ENCODE measurements around the gene FAM149B1. TPM values are rescaled to one million over a fixed set of nuclear protein-coding genes. Genes with fewer than 3 reads are reported as not detected.

FAM149B1 gene
- polyA plus RNA-seq, 1 experiment: 42.9 TPM

DNA sequence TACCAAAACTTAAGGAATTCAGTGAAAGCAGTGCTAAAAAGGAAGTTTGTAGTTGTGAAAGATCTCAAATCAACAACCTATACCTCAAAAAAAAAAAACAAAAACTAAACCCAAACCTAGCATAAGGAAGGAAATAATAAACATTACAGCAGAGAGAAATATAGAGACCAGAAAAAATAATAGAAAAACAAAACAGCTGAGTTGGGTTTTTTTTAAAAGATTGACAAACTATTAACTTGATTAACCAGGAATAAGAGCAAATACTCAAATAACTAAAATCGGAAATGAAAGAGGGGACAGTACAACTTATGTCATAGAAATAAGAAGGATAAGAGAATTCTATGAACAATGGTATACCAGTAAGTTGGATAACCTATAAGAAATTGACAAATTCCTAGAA, 6.8 kb upstream of the FAM149B1 start:
- CTCF ChIA-PET: interaction anchor here (1.1 to 4.3 kb wide), 3 partner anchors 9 to 64 kb away, joined by 3 to 68 read pairs (median 4); partner anchors contain the start of genes FAM149B1 and P4HA1

DNA sequence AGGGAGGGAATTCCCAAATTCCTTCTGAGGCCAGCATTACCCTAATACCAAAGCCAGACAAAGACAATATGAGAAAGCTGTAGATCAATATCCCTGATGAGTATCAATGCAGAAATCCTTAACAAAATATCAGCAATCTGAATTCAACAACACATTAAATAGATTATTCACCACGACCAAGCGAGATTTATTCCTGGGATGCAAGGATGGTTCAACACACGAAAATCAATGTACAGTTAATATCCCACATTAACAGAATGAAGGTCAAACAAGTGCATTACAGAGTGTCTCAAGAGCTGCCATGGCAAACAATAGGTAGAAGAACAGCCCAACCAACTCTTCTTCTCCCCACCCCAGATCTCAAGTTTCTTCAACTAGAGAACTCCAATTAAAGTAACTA, 6.3 kb upstream of the FAM149B1 start:
- no peak for DNase-seq (ENCODE audit: low read depth, low spot score)
- H3K9me3 ChIP-seq (ENCODE audit: control insufficient read depth, insufficient read depth, low read length): no peaks in the 10 kb centered on the region
- no peaks in the 10 kb centered on the region for H3K27me3 ChIP-seq (ENCODE audit: control insufficient read depth, insufficient read depth, low read length)
- ChIA-PET CTCF (interaction anchor here (1.1 to 4.3 kb wide), 2 partner anchors 10 to 65 kb away, joined by 3 to 68 read pairs; partner anchors contain the start of genes FAM149B1 and P4HA1), POLR2A (no interaction called here)
- no peak overlapping the region for H3K4me3 ChIP-seq (ENCODE audit: low read depth, low read length)
- TF ChIP-seq, protein P1, sequence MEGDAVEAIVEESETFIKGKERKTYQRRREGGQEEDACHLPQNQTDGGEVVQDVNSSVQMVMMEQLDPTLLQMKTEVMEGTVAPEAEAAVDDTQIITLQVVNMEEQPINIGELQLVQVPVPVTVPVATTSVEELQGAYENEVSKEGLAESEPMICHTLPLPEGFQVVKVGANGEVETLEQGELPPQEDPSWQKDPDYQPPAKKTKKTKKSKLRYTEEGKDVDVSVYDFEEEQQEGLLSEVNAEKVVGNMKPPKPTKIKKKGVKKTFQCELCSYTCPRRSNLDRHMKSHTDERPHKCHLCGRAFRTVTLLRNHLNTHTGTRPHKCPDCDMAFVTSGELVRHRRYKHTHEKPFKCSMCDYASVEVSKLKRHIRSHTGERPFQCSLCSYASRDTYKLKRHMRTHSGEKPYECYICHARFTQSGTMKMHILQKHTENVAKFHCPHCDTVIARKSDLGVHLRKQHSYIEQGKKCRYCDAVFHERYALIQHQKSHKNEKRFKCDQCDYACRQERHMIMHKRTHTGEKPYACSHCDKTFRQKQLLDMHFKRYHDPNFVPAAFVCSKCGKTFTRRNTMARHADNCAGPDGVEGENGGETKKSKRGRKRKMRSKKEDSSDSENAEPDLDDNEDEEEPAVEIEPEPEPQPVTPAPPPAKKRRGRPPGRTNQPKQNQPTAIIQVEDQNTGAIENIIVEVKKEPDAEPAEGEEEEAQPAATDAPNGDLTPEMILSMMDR (IDR thresholded peaks at IDR 0.05; ENCODE audit: low read depth, low read length): no peak
- H3K27ac ChIP-seq (ENCODE audit: low read depth, low read length): no peak overlapping the region

More for the DNA sequence above, 6.8 kb upstream of the FAM149B1 start:
- TF ChIP-seq, protein P1 (IDR thresholded peaks at IDR 0.05; ENCODE audit: low read depth, low read length): no peak
- H3K27me3 ChIP-seq (ENCODE audit: control insufficient read depth, insufficient read depth, low read length): no peaks in the 10 kb centered on the region
- DNase-seq (ENCODE audit: low read depth, low spot score): no peak
- H3K4me3 ChIP-seq (ENCODE audit: low read depth, low read length): no peak overlapping the region
- no peaks in the 10 kb centered on the region for H3K9me3 ChIP-seq (ENCODE audit: control insufficient read depth, insufficient read depth, low read length)
- POLR2A ChIA-PET: no interaction called here
- no peak overlapping the region for H3K27ac ChIP-seq (ENCODE audit: low read depth, low read length)

DNA sequence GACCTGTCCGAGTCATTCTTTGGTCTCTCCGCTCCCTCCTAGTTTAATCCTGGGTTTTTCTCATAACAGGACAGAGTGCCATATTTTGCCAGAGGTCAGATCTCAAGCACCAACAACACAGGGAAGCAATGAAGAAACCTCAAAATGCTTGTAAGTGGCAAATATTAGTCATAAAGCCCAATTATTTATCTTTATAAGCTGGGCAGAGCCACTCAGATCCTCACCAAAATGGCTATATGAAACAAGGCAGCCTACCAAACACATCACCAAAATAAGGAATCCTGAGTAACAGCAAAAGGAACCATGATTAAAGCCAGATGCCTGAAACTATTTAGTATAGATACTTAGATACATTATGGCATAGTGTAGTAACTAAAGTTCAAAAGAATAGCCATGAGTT, 4.8 kb upstream of the FAM149B1 start:
- H3K27ac ChIP-seq (ENCODE audit: low read depth, low read length): no peak overlapping the region
- H3K4me3 ChIP-seq (ENCODE audit: low read depth, low read length): no peak overlapping the region
- H3K27me3 ChIP-seq (ENCODE audit: control insufficient read depth, insufficient read depth, low read length): no peaks in the 10 kb centered on the region
- ChIA-PET CTCF (interaction anchor here (0.5 kb wide), 1 partner anchor 9 kb away, joined by 3 read pairs; no protein-coding TSS in a partner anchor), POLR2A (no interaction called here)
- TF ChIP-seq, protein P1 (IDR thresholded peaks at IDR 0.05; ENCODE audit: low read depth, low read length): no peak
- no peak for DNase-seq (ENCODE audit: low read depth, low spot score)
- no peaks in the 10 kb centered on the region for H3K9me3 ChIP-seq (ENCODE audit: control insufficient read depth, insufficient read depth, low read length)

DNA sequence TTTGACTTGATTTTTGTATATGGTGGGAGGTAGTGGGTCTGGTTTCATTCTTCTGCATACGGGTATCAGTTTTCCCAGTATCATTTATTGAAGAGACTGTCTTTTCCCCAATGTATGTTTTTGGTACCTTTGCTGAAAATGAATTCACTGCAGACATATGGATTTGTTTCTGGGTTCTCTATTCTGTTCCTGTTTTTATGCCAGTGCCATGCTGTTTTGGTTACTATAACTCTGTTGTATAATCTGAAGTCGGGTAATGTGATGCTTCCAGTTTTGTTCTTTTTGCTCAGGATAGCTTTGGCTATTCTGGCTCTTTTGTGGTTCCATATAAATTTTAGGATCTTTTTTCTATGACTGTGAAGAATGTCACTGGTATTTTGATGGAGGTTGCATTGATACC, 947 bp upstream of the FAM149B1 start:
- CTCF ChIA-PET: interaction anchor here (1.0 kb wide), 1 partner anchor 8 kb away, joined by 3 read pairs; no protein-coding TSS in a partner anchor

DNA sequence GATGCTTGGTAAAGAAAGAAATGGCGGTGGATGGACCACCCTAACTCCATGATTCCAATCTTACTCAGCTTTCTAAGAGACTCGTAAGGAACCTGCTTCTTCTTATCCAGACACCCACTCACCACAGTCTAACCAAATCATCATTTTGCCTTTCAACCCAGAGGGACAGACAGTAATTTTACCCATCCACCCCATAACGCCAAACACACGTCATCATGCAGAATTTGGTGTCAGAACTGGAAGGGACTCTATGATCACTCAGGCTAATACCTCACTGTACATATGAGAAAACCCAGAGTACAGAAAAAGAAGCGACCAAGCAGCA, 499 bp upstream of the FAM149B1 start:
- H3K9me3 ChIP-seq (ENCODE audit: control insufficient read depth, insufficient read depth, low read length): no peaks in the 10 kb centered on the region
- DNase-seq (ENCODE audit: low read depth, low spot score): no peak
- peak overlapping the region; percentile 97 for H3K4me3 ChIP-seq (ENCODE audit: low read depth, low read length)
- H3K27ac ChIP-seq (ENCODE audit: low read depth, low read length): peak overlapping the region; percentile 98
- no peaks in the 10 kb centered on the region for H3K27me3 ChIP-seq (ENCODE audit: control insufficient read depth, insufficient read depth, low read length)
- ChIA-PET CTCF (interaction anchor here (1.0 kb wide), 1 partner anchor 8 kb away, joined by 3 read pairs; no protein-coding TSS in a partner anchor), POLR2A (interaction anchor here (2.6 kb wide), 1 partner anchor 71 kb away, joined by 26 read pairs; the partner anchor contains the start of gene P4HA1)
- TF ChIP-seq, protein P1 (IDR thresholded peaks at IDR 0.05; ENCODE audit: low read depth, low read length): no peak

More for the DNA sequence above, 947 bp upstream of the FAM149B1 start:
- Histone ChIP-seq H3K4me3 (ENCODE audit: low read depth, low read length) (peak overlapping the region; percentile 97), H3K27ac (ENCODE audit: low read depth, low read length) (no peak overlapping the region), H3K9me3 (ENCODE audit: control insufficient read depth, insufficient read depth, low read length) (no peaks in the 10 kb centered on the region), H3K27me3 (ENCODE audit: control insufficient read depth, insufficient read depth, low read length) (no peaks in the 10 kb centered on the region)
- TF ChIP-seq, protein P1 (IDR thresholded peaks at IDR 0.05; ENCODE audit: low read depth, low read length): no peak
- POLR2A ChIA-PET: interaction anchor here (2.6 kb wide), 1 partner anchor 71 kb away, joined by 26 read pairs; the partner anchor contains the start of gene P4HA1
- no peak for DNase-seq (ENCODE audit: low read depth, low spot score)
